ENCODE measurements around the gene COA1. TPM values are rescaled to one million over a fixed set of nuclear protein-coding genes. Genes with fewer than 3 reads are reported as not detected.
"Not testable (repeated sequence)": the region's sequence is repeated elsewhere in the genome, so short reads cannot be mapped to it uniquely, and the experiment has no call there.

COA1 gene
- total RNA-seq, 1 donor from 2014 or later = 192 TPM

DNA sequence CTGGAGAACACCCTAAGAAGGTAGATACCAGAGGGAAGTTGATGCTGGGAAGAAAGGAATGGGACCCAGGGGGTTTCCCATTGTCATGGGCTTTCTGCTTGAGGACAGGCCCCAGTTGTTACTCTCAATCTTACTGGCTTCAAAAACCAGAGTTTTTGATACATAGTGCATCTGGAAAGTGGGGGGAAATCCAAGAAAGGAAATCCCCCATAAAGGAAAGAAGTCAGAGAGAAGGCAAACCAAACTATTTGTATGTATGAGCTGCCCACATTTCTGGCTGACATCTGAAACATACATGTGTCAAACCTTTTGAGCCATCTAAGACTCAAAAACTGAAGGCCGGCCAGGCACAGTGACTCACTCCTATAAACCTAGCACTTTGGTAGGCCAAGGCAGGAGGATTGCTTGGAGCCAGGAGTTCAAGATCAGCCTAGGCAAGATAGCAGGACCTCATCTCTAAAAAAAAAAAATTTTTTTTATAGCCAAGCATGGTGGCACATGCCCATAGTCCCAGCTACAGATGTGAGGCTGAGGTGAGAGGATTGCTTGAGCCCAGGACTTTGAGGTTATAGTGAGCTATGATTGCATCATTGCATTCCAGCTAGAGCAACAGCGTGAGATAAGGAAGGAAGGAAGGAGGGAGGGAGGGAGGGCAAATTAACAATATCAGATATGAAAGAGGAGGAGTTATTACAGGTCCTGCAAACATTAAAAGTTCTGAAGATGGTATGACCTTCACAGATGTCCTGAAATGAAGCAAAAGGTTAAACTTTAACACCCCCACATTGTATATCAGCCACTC, 6.7 kb upstream of the COA1 start:
- Histone ChIP-seq H3K27me3 (no peaks in the 10 kb centered on the region), H4K20me1 (ENCODE audit: low read depth) (no peaks in the 10 kb centered on the region), H3K4me2 (no peak overlapping the region), H2AFZ (replicated peaks) (no peak overlapping the region), H3K36me3 (no peaks in the 10 kb centered on the region), H3K79me2 (ENCODE audit: low read depth) (no peaks in the 10 kb centered on the region), H3K9ac (no peak overlapping the region), H3K27ac (no peak overlapping the region), H3K4me1 (no peaks in the 10 kb centered on the region), H3K9me3 (ENCODE audit: low read depth) (no peaks in the 10 kb centered on the region), H3K4me3 (no peak overlapping the region), H3F3A (ENCODE audit: low read depth) (peaks cover 7% of the 10 kb centered on the region)
- no peak for DNase-seq (ENCODE audit: low spot score)
- H3K9me3 Mint-ChIP-seq = no peaks in the 10 kb centered on the region
- H3K36me3 Mint-ChIP-seq = no peaks in the 10 kb centered on the region
- H3K27me3 Mint-ChIP-seq (ENCODE audit: insufficient read depth, low read depth) = no peaks in the 10 kb centered on the region
- peaks cover 16% of the 10 kb centered on the region for H3K4me1 Mint-ChIP-seq
- TF ChIP-seq EZH2phosphoT487 (IDR thresholded peaks at IDR 0.05) (no peak), EZH2 (IDR thresholded peaks at IDR 0.05) (no peak)
- TF ChIP-seq, protein P1, sequence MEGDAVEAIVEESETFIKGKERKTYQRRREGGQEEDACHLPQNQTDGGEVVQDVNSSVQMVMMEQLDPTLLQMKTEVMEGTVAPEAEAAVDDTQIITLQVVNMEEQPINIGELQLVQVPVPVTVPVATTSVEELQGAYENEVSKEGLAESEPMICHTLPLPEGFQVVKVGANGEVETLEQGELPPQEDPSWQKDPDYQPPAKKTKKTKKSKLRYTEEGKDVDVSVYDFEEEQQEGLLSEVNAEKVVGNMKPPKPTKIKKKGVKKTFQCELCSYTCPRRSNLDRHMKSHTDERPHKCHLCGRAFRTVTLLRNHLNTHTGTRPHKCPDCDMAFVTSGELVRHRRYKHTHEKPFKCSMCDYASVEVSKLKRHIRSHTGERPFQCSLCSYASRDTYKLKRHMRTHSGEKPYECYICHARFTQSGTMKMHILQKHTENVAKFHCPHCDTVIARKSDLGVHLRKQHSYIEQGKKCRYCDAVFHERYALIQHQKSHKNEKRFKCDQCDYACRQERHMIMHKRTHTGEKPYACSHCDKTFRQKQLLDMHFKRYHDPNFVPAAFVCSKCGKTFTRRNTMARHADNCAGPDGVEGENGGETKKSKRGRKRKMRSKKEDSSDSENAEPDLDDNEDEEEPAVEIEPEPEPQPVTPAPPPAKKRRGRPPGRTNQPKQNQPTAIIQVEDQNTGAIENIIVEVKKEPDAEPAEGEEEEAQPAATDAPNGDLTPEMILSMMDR (IDR thresholded peaks at IDR 0.05) = no peak
- H3K4me3 Mint-ChIP-seq = no peak overlapping the region
- H3K27ac Mint-ChIP-seq = no peak overlapping the region

DNA sequence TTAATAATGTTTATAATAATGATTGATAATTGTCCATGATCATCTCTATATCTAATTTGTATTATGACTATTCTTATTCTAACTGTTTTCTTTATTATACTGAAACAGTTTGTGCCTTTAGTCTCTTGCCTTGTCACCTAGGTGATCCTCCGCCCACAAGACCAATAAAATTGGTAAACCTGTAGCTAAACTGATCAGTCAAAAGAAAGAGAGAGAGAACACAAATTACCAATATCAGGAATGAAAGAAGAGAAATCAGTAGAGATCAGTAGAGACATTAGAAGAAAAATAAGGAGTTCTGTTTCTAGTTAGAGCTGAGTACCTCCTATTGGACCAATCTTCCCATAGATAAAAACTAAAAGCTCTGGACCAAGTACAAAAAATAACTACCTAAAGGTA, 6.1 kb upstream of the COA1 start:
- no peak overlapping the region for H3K4me2 ChIP-seq
- H2AFZ ChIP-seq (replicated peaks) = no peak overlapping the region
- H3K27ac ChIP-seq = no peak overlapping the region
- Mint-ChIP-seq H3K27ac (no peak overlapping the region), H3K4me1 (peaks cover 17% of the 10 kb centered on the region), H3K27me3 (ENCODE audit: insufficient read depth, low read depth) (no peaks in the 10 kb centered on the region), H3K4me3 (no peak overlapping the region), H3K9me3 (no peaks in the 10 kb centered on the region), H3K36me3 (no peaks in the 10 kb centered on the region)
- H3K9me3 ChIP-seq (ENCODE audit: low read depth) = no peaks in the 10 kb centered on the region
- no peak for DNase-seq (ENCODE audit: low spot score)
- peaks cover 7% of the 10 kb centered on the region for H3F3A ChIP-seq (ENCODE audit: low read depth)
- no peaks in the 10 kb centered on the region for H4K20me1 ChIP-seq (ENCODE audit: low read depth)
- no peak for TF ChIP-seq EZH2phosphoT487 (IDR thresholded peaks at IDR 0.05)
- TF ChIP-seq, protein P1 (IDR thresholded peaks at IDR 0.05) = no peak
- no peak for TF ChIP-seq EZH2 (IDR thresholded peaks at IDR 0.05)
- H3K4me3 ChIP-seq = no peak overlapping the region
- H3K9ac ChIP-seq = no peak overlapping the region
- H3K27me3 ChIP-seq = no peaks in the 10 kb centered on the region
- no peaks in the 10 kb centered on the region for H3K4me1 ChIP-seq
- no peaks in the 10 kb centered on the region for H3K36me3 ChIP-seq
- H3K79me2 ChIP-seq (ENCODE audit: low read depth) = no peaks in the 10 kb centered on the region

DNA sequence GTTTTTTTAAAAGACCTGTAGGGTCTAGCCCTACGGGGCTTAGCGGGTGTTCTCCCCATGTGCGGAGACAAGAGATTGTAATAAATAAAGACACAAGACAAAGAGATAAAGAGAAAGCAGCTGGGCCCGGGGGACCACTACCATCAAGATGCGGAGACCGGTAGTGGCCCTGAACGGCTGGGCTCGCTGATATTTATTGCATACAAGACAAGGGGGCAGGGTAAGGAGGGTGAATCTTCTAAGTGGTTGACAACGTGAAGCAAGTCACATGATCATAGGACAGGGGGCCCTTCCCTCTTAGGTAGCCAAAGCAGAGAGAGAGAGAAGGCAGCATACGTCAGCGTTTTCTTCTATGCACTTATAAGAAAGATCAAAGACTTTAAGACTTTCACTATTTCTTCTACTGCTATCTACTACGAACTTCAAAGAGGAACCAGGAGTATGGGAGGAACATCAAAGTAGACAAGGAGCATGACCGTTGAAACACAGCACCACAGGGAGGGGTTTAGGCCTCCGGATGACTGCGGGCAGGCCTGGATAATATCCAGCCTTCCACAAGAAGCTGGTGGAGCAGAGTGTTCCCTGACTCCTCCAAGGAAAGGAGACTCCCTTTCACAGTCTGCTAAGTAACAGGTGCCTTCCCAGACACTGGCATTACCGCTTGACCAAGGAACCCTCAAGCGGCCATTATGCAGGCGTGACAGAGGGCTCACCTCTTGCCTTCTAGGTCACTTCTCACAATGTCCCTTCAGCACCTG, 5.4 kb upstream of the COA1 start:
- not testable (repeated sequence) for DNase-seq (ENCODE audit: low spot score); H3K27ac Mint-ChIP-seq; H3F3A ChIP-seq (ENCODE audit: low read depth); H3K4me3 Mint-ChIP-seq; H3K4me3 ChIP-seq; H3K4me2 ChIP-seq; H3K27me3 Mint-ChIP-seq (ENCODE audit: insufficient read depth, low read depth); H3K27me3 ChIP-seq; H3K9ac ChIP-seq; H3K9me3 Mint-ChIP-seq; H3K9me3 ChIP-seq (ENCODE audit: low read depth); H3K36me3 Mint-ChIP-seq; H3K4me1 ChIP-seq; H3K36me3 ChIP-seq; H3K79me2 ChIP-seq (ENCODE audit: low read depth); H3K27ac ChIP-seq; H4K20me1 ChIP-seq (ENCODE audit: low read depth)
- peak overlapping the region; percentile 21 for H2AFZ ChIP-seq (replicated peaks)
- H3K4me1 Mint-ChIP-seq = peaks cover 19% of the 10 kb centered on the region

DNA sequence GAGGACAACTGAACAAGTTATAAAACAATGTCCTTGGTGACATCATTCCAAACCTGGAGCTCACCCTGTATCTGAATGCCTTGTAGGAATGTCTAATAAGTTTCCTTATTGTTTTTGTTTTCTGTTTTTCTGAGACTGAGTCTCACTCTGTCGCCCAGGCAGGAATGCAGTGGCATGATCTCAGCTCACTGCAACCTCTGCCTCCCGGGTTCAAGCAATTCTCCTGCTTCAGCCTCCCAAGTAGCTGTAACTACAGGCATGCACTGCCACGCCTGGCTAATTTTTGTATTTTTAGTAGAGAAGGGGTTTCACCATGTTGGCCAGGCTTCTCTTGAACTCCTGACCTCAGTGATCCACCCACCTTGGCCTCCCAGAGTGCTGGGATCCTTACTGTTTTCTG, 2.2 kb upstream of the COA1 start:
- H3K27me3 Mint-ChIP-seq (ENCODE audit: insufficient read depth, low read depth); H3K4me3 ChIP-seq; H2AFZ ChIP-seq (replicated peaks); H3F3A ChIP-seq (ENCODE audit: low read depth); H3K27ac Mint-ChIP-seq; H3K4me3 Mint-ChIP-seq; H3K9me3 ChIP-seq (ENCODE audit: low read depth); H3K27ac ChIP-seq; H3K27me3 ChIP-seq; H3K36me3 ChIP-seq; H3K9me3 Mint-ChIP-seq; H4K20me1 ChIP-seq (ENCODE audit: low read depth); H3K9ac ChIP-seq; DNase-seq (ENCODE audit: low spot score); H3K4me2 ChIP-seq: not testable (repeated sequence)
- peaks cover 11% of the 10 kb centered on the region for H3K36me3 Mint-ChIP-seq
- peaks cover 24% of the 10 kb centered on the region for H3K4me1 Mint-ChIP-seq
- peaks cover 13% of the 10 kb centered on the region for H3K4me1 ChIP-seq
- peaks cover 29% of the 10 kb centered on the region for H3K79me2 ChIP-seq (ENCODE audit: low read depth)
